ENCODE measurements around the gene ACTN1.
A peak's percentile ranks its signal among the peaks of the same experiment; 100 is the strongest.

ACTN1 gene

GRCh38 chr14:68948686-68949600 is 30.2 kb downstream of the ACTN1 start:
- no peak for ATAC-seq

GRCh38 chr14:68947802-68948201 is 31.3 kb downstream of the ACTN1 start:
- ATAC-seq = no peak

- no peak for ATAC-seq
These were observed 32.6 kb downstream of the ACTN1 start for GRCh38 chr14:68946489-68946822.

- ATAC-seq = peak in 1 of 2 donors; percentile 17
These were observed 33.3 kb downstream of the ACTN1 start for GRCh38 chr14:68945585-68946488.

GRCh38 chr14:68945190-68945584 is 33.9 kb downstream of the ACTN1 start:
- ATAC-seq = no peak

GRCh38 chr14:68944162-68944561 is 34.9 kb downstream of the ACTN1 start:
- ATAC-seq = no peak

GRCh38 chr14:68943107-68943506 is 36.0 kb downstream of the ACTN1 start:
- no peak for ATAC-seq

GRCh38 chr14:68942296-68943035 is 36.6 kb downstream of the ACTN1 start:
- ATAC-seq = no peak

GRCh38 chr14:68941820-68942219 is 37.3 kb downstream of the ACTN1 start:
- ATAC-seq = no peak

- ATAC-seq = no peak
These were observed 38.4 kb downstream of the ACTN1 start for GRCh38 chr14:68940614-68941185.

- no peak for ATAC-seq
These were observed 39.0 kb downstream of the ACTN1 start for GRCh38 chr14:68939893-68940613.

GRCh38 chr14:68939181-68939892 is 39.8 kb downstream of the ACTN1 start:
- ATAC-seq = no peak

GRCh38 chr14:68938271-68939150 is 40.6 kb downstream of the ACTN1 start:
- ATAC-seq = no peak

- no peak for ATAC-seq
These were observed 41.4 kb downstream of the ACTN1 start for GRCh38 chr14:68937471-68938270.

- ATAC-seq = no peak
These were observed 42.1 kb downstream of the ACTN1 start for GRCh38 chr14:68936980-68937379.

- ATAC-seq = no peak
These were observed 42.6 kb downstream of the ACTN1 start for GRCh38 chr14:68936476-68936875.

- ATAC-seq = no peak
These were observed 43.3 kb downstream of the ACTN1 start for GRCh38 chr14:68935761-68936214.

- ATAC-seq = no peak
These were observed 45.0 kb downstream of the ACTN1 start for GRCh38 chr14:68934066-68934465.

- no peak for ATAC-seq
These were observed 46.4 kb downstream of the ACTN1 start for GRCh38 chr14:68932686-68933085.
